Measurements from ENCODE around the gene RNF40.

The RNF40 gene

GRCh38 chr16:30761928-30762902 is at the start of gene RNF40, which contains the start of gene CFAP119:
Gene RNF40, plus strand, starts transcription at chr16:30762322. Its CDS starts 224 bp downstream, at chr16:30762546.
Gene CFAP119, minus strand, starts transcription at chr16:30762062. Its CDS starts 314 bp downstream, at chr16:30761748.
- DNase-seq (ENCODE audit: low read depth, low spot score): peak; percentile 85
- peak within 1 kb of the TSS; percentile 63 for H3K27ac ChIP-seq

GRCh38 chr16:30715750-30716445 is 46.2 kb upstream of the RNF40 start:
- DNase-seq (ENCODE audit: low read depth, low spot score): no peak
- H3K27ac ChIP-seq: peak overlapping the region; percentile 59

GRCh38 chr16:30720086-30720485 is 42.0 kb upstream of the RNF40 start:
- H3K27ac ChIP-seq: no peak overlapping the region
- no peak for DNase-seq (ENCODE audit: low read depth, low spot score)

- no peak for DNase-seq (ENCODE audit: low read depth, low spot score)
- peak overlapping the region; percentile 2 for H3K27ac ChIP-seq
These were observed 41.4 kb upstream of the RNF40 start for GRCh38 chr16:30720694-30721093.

- peak overlapping the region; percentile 2 for H3K27ac ChIP-seq
- no peak for DNase-seq (ENCODE audit: low read depth, low spot score)
These were observed 41.0 kb upstream of the RNF40 start for GRCh38 chr16:30721167-30721566.

- peak overlapping the region; percentile 2 for H3K27ac ChIP-seq
- DNase-seq (ENCODE audit: low read depth, low spot score): no peak
These were observed 40.5 kb upstream of the RNF40 start for GRCh38 chr16:30721606-30722005.

- DNase-seq (ENCODE audit: low read depth, low spot score): no peak
- no peak overlapping the region for H3K27ac ChIP-seq
These were observed 39.7 kb upstream of the RNF40 start for GRCh38 chr16:30722443-30722842.

- no peak overlapping the region for H3K27ac ChIP-seq
These were observed 39.2 kb upstream of the RNF40 start for GRCh38 chr16:30722916-30723315.

GRCh38 chr16:30723725-30724355 is 38.3 kb upstream of the RNF40 start:
- no peak for DNase-seq (ENCODE audit: low read depth, low spot score)
- H3K27ac ChIP-seq: no peak overlapping the region

More at GRCh38 chr16:30722916-30723315, 39.2 kb upstream of the RNF40 start:
- no peak for DNase-seq (ENCODE audit: low read depth, low spot score)

GRCh38 chr16:30724641-30725417 is 37.3 kb upstream of the RNF40 start:
- no peak overlapping the region for H3K27ac ChIP-seq
- DNase-seq (ENCODE audit: low read depth, low spot score): no peak

GRCh38 chr16:30725418-30725792 is 36.7 kb upstream of the RNF40 start:
- H3K27ac ChIP-seq: no peak overlapping the region
- no peak for DNase-seq (ENCODE audit: low read depth, low spot score)

GRCh38 chr16:30728321-30728720 is 33.8 kb upstream of the RNF40 start:
- no peak for DNase-seq (ENCODE audit: low read depth, low spot score)
- H3K27ac ChIP-seq: no peak overlapping the region

- no peak for DNase-seq (ENCODE audit: low read depth, low spot score)
- H3K27ac ChIP-seq: no peak overlapping the region
These were observed 33.0 kb upstream of the RNF40 start for GRCh38 chr16:30728899-30729672.

GRCh38 chr16:30731411-30731810 is 30.7 kb upstream of the RNF40 start:
- no peak overlapping the region for H3K27ac ChIP-seq
- no peak for DNase-seq (ENCODE audit: low read depth, low spot score)

- H3K27ac ChIP-seq: no peak overlapping the region
- DNase-seq (ENCODE audit: low read depth, low spot score): no peak
These were observed 24.9 kb upstream of the RNF40 start for GRCh38 chr16:30736995-30737793.

GRCh38 chr16:30737794-30738648 is 24.1 kb upstream of the RNF40 start:
- no peak overlapping the region for H3K27ac ChIP-seq
- DNase-seq (ENCODE audit: low read depth, low spot score): no peak

Data from epithelial cell of prostate (primary cell).